ENCODE data around the gene DYNLL2. TPM values are rescaled to one million over a fixed set of nuclear protein-coding genes. Genes with fewer than 3 reads are reported as not detected.

Gene DYNLL2
- total RNA-seq, 1 experiment from 2014 or later: 38.7 TPM

- no peak overlapping the region for H4K5ac ChIP-seq (ENCODE audit: insufficient read length, low read depth, low read length)
- no peak overlapping the region for H3K14ac ChIP-seq (ENCODE audit: insufficient read depth, low read length)
- Mint-ChIP-seq H3K27me3 (ENCODE audit: low read depth) (peaks cover 22% of the 10 kb centered on the region), H3K4me1 (peaks cover 6 to 20% of the 10 kb centered on the region in 2 experiments; a peak in 3 of 4 replicates), H3K9me3 (no peaks in the 10 kb centered on the region), H3K36me3 (ENCODE audit: insufficient read depth in 1 of 3, low read depth in 3 of 3) (no peaks in the 10 kb centered on the region), H3K4me3 (no peak overlapping the region), H3K27ac (no peak overlapping the region; a peak in 1 of 7 replicates)
- H3K23ac ChIP-seq (ENCODE audit: insufficient read length, low read depth, low read length): no peak overlapping the region
- H2BK20ac ChIP-seq (ENCODE audit: low read depth, low read length, poor library complexity, severe bottlenecking): no peak overlapping the region
- H3K27ac ChIP-seq (ENCODE audit: insufficient read length, low read depth, low read length): no peak overlapping the region
- H4K8ac ChIP-seq (replicated peaks; ENCODE audit: insufficient read length, low read depth, low read length): no peak overlapping the region
- no peaks in the 10 kb centered on the region for H3K79me2 ChIP-seq (ENCODE audit: insufficient read depth, low read length)
- no CpG with 5 or more reads among the region's 5 CpGs for WGBS (ENCODE audit: extremely low coverage, insufficient read length, low lambda C conversion rate)
- DNase-seq: peak; percentile 56
- no peak overlapping the region for H2AK5ac ChIP-seq (ENCODE audit: insufficient read length, low read length)
- no peaks in the 10 kb centered on the region for H3K23me2 ChIP-seq (ENCODE audit: insufficient read length, low read depth, low read length, poor library complexity, severe bottlenecking)
- no peak overlapping the region for H2AFZ ChIP-seq (ENCODE audit: low read length)
- no peak overlapping the region for H3K18ac ChIP-seq (ENCODE audit: insufficient read length, low read depth, low read length)
- no peak overlapping the region for H2BK5ac ChIP-seq (ENCODE audit: insufficient read length, low read length)
- no peaks in the 10 kb centered on the region for H4K20me1 ChIP-seq (ENCODE audit: control insufficient read depth, insufficient read depth, insufficient read length)
- H3K27me3 ChIP-seq (ENCODE audit: insufficient read depth, low read length): no peaks in the 10 kb centered on the region
- no peak overlapping the region for H2BK12ac ChIP-seq (ENCODE audit: insufficient read length, low read depth, low read length)
- no peak overlapping the region for H3T11ph ChIP-seq (ENCODE audit: low read length)
- no peak overlapping the region for H4K91ac ChIP-seq (ENCODE audit: insufficient read length, low read depth, low read length)
- H3K4ac ChIP-seq (ENCODE audit: low read depth, low read length): no peak overlapping the region
- no peak overlapping the region for H2BK15ac ChIP-seq (ENCODE audit: low read depth, low read length)
- TF ChIP-seq CTCF (conservative IDR thresholded peaks at IDR 0.05): no peak
- H3K9me3 ChIP-seq (ENCODE audit: control insufficient read depth, low read depth, low read length): no peaks in the 10 kb centered on the region
- H3K4me1 ChIP-seq (ENCODE audit: insufficient read depth, low read length): no peaks in the 10 kb centered on the region; the same call in 1 of the 2 replicates
- H3K79me1 ChIP-seq (ENCODE audit: insufficient read depth, low read depth, low read length, poor library complexity, severe bottlenecking): no peaks in the 10 kb centered on the region
- no peak overlapping the region for H2BK120ac ChIP-seq (ENCODE audit: low read depth, low read length, poor library complexity, severe bottlenecking)
- no peak overlapping the region for H3K4me2 ChIP-seq (ENCODE audit: insufficient read depth, insufficient read length, low read length)
- H3K9ac ChIP-seq (ENCODE audit: extremely low read depth, insufficient read length, low read length): no peak overlapping the region
- H3K56ac ChIP-seq (ENCODE audit: insufficient read length, low read depth, low read length): no peak overlapping the region
These were observed 24.1 kb upstream of the DYNLL2 start for GRCh38 chr17:58059141-58059540.

Measured in H9 (cell line).